ENCODE data around the gene SPATA6. TPM values are rescaled to one million over a fixed set of nuclear protein-coding genes. Genes with fewer than 3 reads are reported as not detected.

Gene SPATA6
- total RNA-seq, 1 donor from 2014 or later, result 0.79 TPM

- Histone ChIP-seq H3K36me3 (ENCODE audit: control insufficient read depth, insufficient read depth, low read length) (no peaks in the 10 kb centered on the region), H3K27me3 (ENCODE audit: control insufficient read depth, insufficient read depth, low read length) (no peaks in the 10 kb centered on the region), H3K4me3 (ENCODE audit: low read depth, low read length) (no peak overlapping the region)
- FAIRE-seq (no peak), DNase-seq (ENCODE audit: low read depth) (no peak)
- TF ChIP-seq CTCF (IDR thresholded peaks at IDR 0.05; ENCODE audit: insufficient read depth, low read length, severe bottlenecking), result no peak
Measured at GRCh38 chr1:48405400-48405799, 66.6 kb downstream of the SPATA6 start.

GRCh38 chr1:48402599-48402998, 69.4 kb downstream of the SPATA6 start:
- DNase-seq (ENCODE audit: low read depth) (peak; percentile 2), FAIRE-seq (no peak)
- Histone ChIP-seq H3K36me3 (ENCODE audit: control insufficient read depth, insufficient read depth, low read length) (no peaks in the 10 kb centered on the region), H3K27me3 (ENCODE audit: control insufficient read depth, insufficient read depth, low read length) (no peaks in the 10 kb centered on the region), H3K4me3 (ENCODE audit: low read depth, low read length) (no peak overlapping the region)
- no peak for TF ChIP-seq CTCF (IDR thresholded peaks at IDR 0.05; ENCODE audit: insufficient read depth, low read length, severe bottlenecking)

- TF ChIP-seq CTCF (IDR thresholded peaks at IDR 0.05; ENCODE audit: insufficient read depth, low read length, severe bottlenecking), result no peak
- H3K4me3 ChIP-seq (ENCODE audit: low read depth, low read length), result no peak overlapping the region
- H3K36me3 ChIP-seq (ENCODE audit: control insufficient read depth, insufficient read depth, low read length), result no peaks in the 10 kb centered on the region
Measured at GRCh38 chr1:48396208-48396607, 75.8 kb downstream of the SPATA6 start.

GRCh38 chr1:48391926-48392325, 80.1 kb downstream of the SPATA6 start:
- Histone ChIP-seq H3K4me3 (ENCODE audit: low read depth, low read length) (no peak overlapping the region), H3K36me3 (ENCODE audit: control insufficient read depth, insufficient read depth, low read length) (no peaks in the 10 kb centered on the region), H3K27me3 (ENCODE audit: control insufficient read depth, insufficient read depth, low read length) (no peaks in the 10 kb centered on the region)
- FAIRE-seq (no peak), DNase-seq (ENCODE audit: low read depth) (no peak)
- TF ChIP-seq CTCF (IDR thresholded peaks at IDR 0.05; ENCODE audit: insufficient read depth, low read length, severe bottlenecking), result no peak

More at GRCh38 chr1:48396208-48396607, 75.8 kb downstream of the SPATA6 start:
- FAIRE-seq (no peak), DNase-seq (ENCODE audit: low read depth) (peak; percentile 73)
- H3K27me3 ChIP-seq (ENCODE audit: control insufficient read depth, insufficient read depth, low read length), result no peaks in the 10 kb centered on the region

GRCh38 chr1:48387409-48387808, 84.6 kb downstream of the SPATA6 start:
- Histone ChIP-seq H3K27me3 (ENCODE audit: control insufficient read depth, insufficient read depth, low read length) (no peaks in the 10 kb centered on the region), H3K4me3 (ENCODE audit: low read depth, low read length) (no peak overlapping the region), H3K36me3 (ENCODE audit: control insufficient read depth, insufficient read depth, low read length) (no peaks in the 10 kb centered on the region)
- FAIRE-seq, result no peak
- no peak for DNase-seq (ENCODE audit: low read depth)
- TF ChIP-seq CTCF (IDR thresholded peaks at IDR 0.05; ENCODE audit: insufficient read depth, low read length, severe bottlenecking), result no peak

- Histone ChIP-seq H3K27me3 (ENCODE audit: control insufficient read depth, insufficient read depth, low read length) (no peaks in the 10 kb centered on the region), H3K36me3 (ENCODE audit: control insufficient read depth, insufficient read depth, low read length) (no peaks in the 10 kb centered on the region), H3K4me3 (ENCODE audit: low read depth, low read length) (no peak overlapping the region)
- no peak for TF ChIP-seq CTCF (IDR thresholded peaks at IDR 0.05; ENCODE audit: insufficient read depth, low read length, severe bottlenecking)
- DNase-seq (ENCODE audit: low read depth) (no peak), FAIRE-seq (no peak)
Measured at GRCh38 chr1:48374785-48375184, 97.2 kb downstream of the SPATA6 start.

Data from bronchial epithelial cell (primary cell).